Hepatocyte (in vitro differentiated cells): ENCODE measurements around the gene PBX3.

Experiments used
- EZH2phosphoT487 ChIP-seq: fragments of 200-600 bp; sonication (generic); IDR thresholded peaks from one replicate; pipeline ENCODE4 v1.6.1; 2018; ENCODE audit warnings: antibody characterized with exemption, mild to moderate bottlenecking, low read depth, moderate library complexity; ENCODE audit not compliant: unreplicated experiment, severe bottlenecking
- TF ChIP-seq, protein P1 (sequence below): fragments of 200-600 bp; sonication (generic); IDR thresholded peaks from 2 replicates; pipeline ENCODE4 v1.5.1; 2016; ENCODE audit warnings: antibody characterized with exemption, mild to moderate bottlenecking; ENCODE audit not compliant: poor library complexity

DNA sequence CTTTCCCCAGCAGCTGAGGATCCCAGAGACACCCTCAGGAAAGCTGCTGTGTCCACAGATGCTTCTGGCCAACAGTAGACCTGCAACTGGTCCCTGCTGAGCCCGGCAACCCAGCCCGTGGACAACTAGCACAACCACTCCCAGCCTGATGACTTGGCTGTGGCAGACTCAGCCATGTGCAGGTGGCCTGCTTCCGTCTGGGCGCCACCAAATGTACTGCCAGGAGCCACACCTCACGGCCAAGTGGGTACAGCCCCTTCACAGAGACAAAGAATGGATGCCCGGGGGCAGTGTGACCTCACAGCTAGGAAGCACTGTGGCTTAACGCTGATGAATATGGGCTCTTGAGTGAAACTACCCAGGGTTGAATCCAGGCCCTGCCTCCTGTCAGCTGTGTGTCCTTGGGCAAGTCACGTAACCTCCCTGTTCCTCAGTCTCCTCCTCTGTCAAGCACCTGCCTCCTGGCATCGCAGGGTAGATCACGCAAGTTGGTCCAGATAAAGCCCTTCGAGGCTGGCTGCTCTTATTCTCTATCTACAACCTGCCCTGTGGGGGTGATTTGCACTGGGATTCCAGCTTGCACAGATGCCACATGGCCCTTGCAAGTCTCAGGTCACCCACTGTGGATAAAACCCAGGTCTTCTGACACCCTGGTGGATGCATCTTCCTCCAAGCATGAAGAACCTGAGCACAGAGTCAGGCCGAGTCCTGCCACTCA is 225.0 kb downstream of the PBX3 start:
- TF ChIP-seq, protein P1, sequence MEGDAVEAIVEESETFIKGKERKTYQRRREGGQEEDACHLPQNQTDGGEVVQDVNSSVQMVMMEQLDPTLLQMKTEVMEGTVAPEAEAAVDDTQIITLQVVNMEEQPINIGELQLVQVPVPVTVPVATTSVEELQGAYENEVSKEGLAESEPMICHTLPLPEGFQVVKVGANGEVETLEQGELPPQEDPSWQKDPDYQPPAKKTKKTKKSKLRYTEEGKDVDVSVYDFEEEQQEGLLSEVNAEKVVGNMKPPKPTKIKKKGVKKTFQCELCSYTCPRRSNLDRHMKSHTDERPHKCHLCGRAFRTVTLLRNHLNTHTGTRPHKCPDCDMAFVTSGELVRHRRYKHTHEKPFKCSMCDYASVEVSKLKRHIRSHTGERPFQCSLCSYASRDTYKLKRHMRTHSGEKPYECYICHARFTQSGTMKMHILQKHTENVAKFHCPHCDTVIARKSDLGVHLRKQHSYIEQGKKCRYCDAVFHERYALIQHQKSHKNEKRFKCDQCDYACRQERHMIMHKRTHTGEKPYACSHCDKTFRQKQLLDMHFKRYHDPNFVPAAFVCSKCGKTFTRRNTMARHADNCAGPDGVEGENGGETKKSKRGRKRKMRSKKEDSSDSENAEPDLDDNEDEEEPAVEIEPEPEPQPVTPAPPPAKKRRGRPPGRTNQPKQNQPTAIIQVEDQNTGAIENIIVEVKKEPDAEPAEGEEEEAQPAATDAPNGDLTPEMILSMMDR: no peak
- no peak for TF ChIP-seq EZH2phosphoT487
